Measurements from ENCODE around the gene KCNIP4.

- TF ChIP-seq CTCF (IDR thresholded peaks at IDR 0.05; ENCODE audit: insufficient read depth, low read depth, low read length) (no peak), EZH2 (IDR thresholded peaks at IDR 0.05; ENCODE audit: insufficient read depth, low read length) (no peak)
These were observed 935.7 kb downstream of the KCNIP4 start for GRCh38 chr4:21012851-21013331.
